VCaP (cell line): Measurements from ENCODE around the gene ZG16.

ENCODE experiments used
- H3K27ac ChIP-seq: fragments of 450-650 bp; 2 replicates; pipeline ENCODE4 v1.5.1; 2017
- TF ChIP-seq, protein P1 (sequence below): fragments of 450-650 bp; conservative IDR thresholded peaks from 2 replicates; pipeline ENCODE4 v1.5.1; 2017; ENCODE audit warnings: mild to moderate bottlenecking, moderate library complexity

ZG16 gene

GRCh38 chr16:29812754-29813643 lies 34.9 kb downstream of the ZG16 start:
- peak overlapping the region; percentile 92 for H3K27ac ChIP-seq
- TF ChIP-seq, protein P1, sequence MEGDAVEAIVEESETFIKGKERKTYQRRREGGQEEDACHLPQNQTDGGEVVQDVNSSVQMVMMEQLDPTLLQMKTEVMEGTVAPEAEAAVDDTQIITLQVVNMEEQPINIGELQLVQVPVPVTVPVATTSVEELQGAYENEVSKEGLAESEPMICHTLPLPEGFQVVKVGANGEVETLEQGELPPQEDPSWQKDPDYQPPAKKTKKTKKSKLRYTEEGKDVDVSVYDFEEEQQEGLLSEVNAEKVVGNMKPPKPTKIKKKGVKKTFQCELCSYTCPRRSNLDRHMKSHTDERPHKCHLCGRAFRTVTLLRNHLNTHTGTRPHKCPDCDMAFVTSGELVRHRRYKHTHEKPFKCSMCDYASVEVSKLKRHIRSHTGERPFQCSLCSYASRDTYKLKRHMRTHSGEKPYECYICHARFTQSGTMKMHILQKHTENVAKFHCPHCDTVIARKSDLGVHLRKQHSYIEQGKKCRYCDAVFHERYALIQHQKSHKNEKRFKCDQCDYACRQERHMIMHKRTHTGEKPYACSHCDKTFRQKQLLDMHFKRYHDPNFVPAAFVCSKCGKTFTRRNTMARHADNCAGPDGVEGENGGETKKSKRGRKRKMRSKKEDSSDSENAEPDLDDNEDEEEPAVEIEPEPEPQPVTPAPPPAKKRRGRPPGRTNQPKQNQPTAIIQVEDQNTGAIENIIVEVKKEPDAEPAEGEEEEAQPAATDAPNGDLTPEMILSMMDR: no peak

DNA sequence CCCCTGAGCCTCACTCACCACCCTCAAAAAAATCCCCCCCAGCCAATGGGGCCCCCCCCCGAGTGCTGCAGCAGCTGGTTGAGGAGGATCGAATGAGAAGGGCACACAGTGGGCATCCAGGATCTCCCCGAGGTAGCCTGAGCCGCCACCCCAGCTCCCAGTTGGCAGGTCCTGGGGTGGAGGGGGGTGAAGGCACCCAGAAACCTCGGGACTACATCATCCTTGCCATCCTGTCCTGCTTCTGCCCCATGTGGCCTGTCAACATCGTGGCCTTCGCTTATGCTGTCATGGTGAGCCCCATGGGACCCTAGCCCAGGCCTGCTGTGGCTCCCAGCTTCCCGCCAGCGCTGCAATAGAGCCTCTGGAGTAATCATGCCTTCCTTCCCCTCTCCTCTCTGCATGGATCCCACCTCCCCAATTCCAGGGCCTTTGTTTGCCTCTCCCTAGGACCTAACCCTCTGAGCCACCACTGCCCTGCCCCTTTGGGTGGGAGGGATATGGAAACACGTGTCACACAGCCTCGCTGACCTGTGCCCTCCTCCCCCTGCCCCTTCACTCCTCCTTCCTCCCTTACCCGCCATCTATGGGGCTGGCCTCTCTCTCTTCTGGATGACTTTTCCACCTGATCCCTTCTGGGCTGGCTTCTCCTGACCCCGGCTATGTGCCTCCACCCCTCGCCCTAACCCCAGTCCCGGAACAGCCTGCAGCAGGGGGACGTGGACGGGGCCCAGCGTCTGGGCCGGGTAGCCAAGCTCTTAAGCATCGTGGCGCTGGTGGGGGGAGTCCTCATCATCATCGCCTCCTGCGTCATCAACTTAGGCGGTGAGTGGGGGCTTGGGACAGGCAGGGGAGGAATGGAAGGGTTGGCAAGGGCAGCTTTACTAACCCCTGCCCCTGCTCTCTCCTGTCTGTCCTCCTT lies 35.8 kb downstream of the ZG16 start:
- peak overlapping the region; percentile 92 for H3K27ac ChIP-seq
- TF ChIP-seq, protein P1: no peak

- H3K27ac ChIP-seq: peak overlapping the region; percentile 92
- TF ChIP-seq, protein P1: no peak
These were observed 36.5 kb downstream of the ZG16 start for GRCh38 chr16:29814592-29814991.

GRCh38 chr16:29815032-29815721 lies 37.1 kb downstream of the ZG16 start:
- peak overlapping the region; percentile 92 for H3K27ac ChIP-seq
- TF ChIP-seq, protein P1: no peak

DNA sequence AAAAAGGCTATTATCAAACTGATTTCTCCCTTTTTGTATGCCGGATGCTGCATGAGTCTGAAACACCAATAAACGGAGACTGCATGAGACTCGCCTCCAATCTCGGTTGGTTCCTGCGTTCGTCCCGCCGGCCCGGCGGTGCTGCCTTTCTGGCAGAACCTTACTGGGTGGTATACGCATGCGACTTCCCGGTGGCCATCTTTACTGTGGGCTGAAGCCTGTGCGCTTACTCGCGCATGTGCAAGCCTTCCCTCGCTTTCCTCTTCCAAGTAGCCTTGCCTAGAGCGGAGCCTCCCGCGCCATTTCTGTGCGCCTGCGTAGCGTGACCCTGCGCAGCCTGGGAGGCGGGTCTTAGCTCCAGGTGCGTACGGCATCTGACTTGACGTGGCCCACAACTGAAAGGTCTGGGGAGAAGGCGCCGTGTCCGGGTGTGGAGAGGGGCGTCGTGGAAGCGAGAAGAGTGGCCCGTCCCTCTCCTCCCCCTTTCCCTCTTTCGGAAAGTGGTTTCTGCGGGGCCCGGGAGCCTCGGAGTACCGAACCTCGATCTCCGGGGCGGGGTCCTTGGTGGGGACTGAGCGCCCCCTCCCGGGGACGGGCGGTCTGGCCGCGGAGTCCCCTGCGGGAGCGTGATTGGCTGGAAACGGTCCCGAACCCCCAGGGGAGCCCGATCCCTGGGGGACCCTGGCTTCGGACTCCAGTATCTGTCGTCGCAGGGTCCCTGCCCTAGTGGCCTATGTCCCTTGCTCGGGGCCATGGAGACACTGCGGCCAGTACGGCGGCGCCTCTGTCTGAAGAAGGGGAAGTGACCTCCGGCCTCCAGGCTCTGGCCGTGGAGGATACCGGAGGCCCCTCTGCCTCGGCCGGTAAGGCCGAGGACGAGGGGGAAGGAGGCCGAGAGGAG lies 38.0 kb downstream of the ZG16 start, which contains the start of gene PAGR1:
Gene PAGR1 (plus strand): TSS at position 360 of the 901 bp plus-strand sequence. CDS start 374 bp downstream, at position 734.
- H3K27ac ChIP-seq: peak within 1 kb of the TSS; percentile 92

More for the DNA sequence above, 38.0 kb downstream of the ZG16 start, which contains the start of gene PAGR1:
- TF ChIP-seq, protein P1: peak; percentile 85
